ENCODE data around the gene RDH11.

- TF ChIP-seq EZH2 (IDR thresholded peaks at IDR 0.05; ENCODE audit: low read length, unreplicated experiment) (no peak), CTCF (conservative IDR thresholded peaks at IDR 0.05; ENCODE audit: low read depth, low read length) (no peak)
These were observed 20.4 kb downstream of the RDH11 start for GRCh38 chr14:67675219-67675582.

Measured in PC-3 (cell line).